HL-60 (cell line): ENCODE data around the gene MAN2B2.

Experiments
- DNase-seq, 2 experiments: peaks; one replicate each; pipeline ENCODE4 v3.0.0-alpha.2; 2010 to 2020; ENCODE audit warnings: low read depth in 1 of 2, low spot score in 1 of 2
- H3K27ac ChIP-seq: fragments of 250-450 bp; sonication (Bioruptor Pico); replicated peaks from 2 replicates; pipeline ENCODE4 v1.5.1; 2020; ENCODE audit warnings: mild to moderate bottlenecking, moderate library complexity
- H3K27me3 ChIP-seq: fragments of 250-450 bp; sonication (Bioruptor Pico); 2 replicates; pipeline ENCODE4 v1.5.1; 2021; ENCODE audit warnings: mild to moderate bottlenecking, moderate library complexity; ENCODE audit not compliant: insufficient read depth, poor library complexity, severe bottlenecking
- H3K4me3 ChIP-seq: replicated peaks from 2 replicates; pipeline ENCODE4 v1.5.1; 2011; ENCODE audit warnings: mild to moderate bottlenecking, control low read depth, low read length; ENCODE audit not compliant: insufficient read depth
- CTCF ChIP-seq: IDR thresholded peaks from one replicate; pipeline ENCODE4 v1.5.1; 2011; ENCODE audit warnings: low read length, control low read depth, inconsistent platforms; ENCODE audit not compliant: insufficient read depth
- GABPA ChIP-seq: IDR thresholded peaks from 2 replicates; pipeline ENCODE4 v1.6.1; 2012; ENCODE audit warnings: low read depth
- POLR2AphosphoS5 ChIP-seq: IDR thresholded peaks from 2 replicates; pipeline ENCODE4 v1.6.1; 2012; ENCODE audit warnings: low read depth
- SPI1 ChIP-seq: IDR thresholded peaks from 2 replicates; pipeline ENCODE4 v1.6.1; 2012; ENCODE audit warnings: low read depth, mild to moderate bottlenecking, borderline replicate concordance
- TF ChIP-seq, protein P1 (sequence below): IDR thresholded peaks from 2 replicates; pipeline ENCODE4 v1.6.1; 2012; ENCODE audit warnings: low read depth; ENCODE audit not compliant: insufficient replicate concordance

MAN2B2 gene

DNA sequence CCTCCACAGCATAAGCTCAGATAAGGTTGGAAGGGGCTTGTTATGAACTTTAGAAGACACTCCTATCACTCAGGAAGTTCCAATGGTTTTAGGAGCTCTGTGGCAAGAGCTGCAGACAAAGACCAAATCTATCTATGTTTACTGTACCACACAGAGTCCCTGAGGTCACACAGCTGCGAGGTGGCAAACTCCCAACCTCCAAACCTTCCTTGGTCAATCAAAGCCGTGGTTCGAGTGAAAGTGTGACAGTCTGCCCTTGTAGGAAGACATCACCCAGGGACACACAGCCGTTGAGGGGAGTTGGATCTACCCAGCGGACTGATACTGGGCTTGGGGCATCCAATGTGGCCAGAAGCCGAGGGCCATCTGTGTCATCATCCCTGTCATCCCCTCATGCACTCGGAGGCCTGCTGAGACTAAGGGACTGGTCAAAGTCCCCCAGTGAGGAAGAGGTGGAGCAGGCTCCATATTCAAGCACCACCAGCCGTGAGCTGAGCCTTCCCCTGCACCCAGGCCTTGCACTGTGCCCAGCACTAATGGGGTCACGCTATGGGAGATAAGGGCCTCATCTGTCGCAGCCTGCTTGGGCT, 26.8 kb downstream of the MAN2B2 start:
- no peak overlapping the region for H3K4me3 ChIP-seq
- no peaks in the 10 kb centered on the region for H3K27me3 ChIP-seq
- no peak for DNase-seq
- TF ChIP-seq SPI1 (no peak), CTCF (no peak), GABPA (no peak), POLR2AphosphoS5 (no peak)
- TF ChIP-seq, protein P1, sequence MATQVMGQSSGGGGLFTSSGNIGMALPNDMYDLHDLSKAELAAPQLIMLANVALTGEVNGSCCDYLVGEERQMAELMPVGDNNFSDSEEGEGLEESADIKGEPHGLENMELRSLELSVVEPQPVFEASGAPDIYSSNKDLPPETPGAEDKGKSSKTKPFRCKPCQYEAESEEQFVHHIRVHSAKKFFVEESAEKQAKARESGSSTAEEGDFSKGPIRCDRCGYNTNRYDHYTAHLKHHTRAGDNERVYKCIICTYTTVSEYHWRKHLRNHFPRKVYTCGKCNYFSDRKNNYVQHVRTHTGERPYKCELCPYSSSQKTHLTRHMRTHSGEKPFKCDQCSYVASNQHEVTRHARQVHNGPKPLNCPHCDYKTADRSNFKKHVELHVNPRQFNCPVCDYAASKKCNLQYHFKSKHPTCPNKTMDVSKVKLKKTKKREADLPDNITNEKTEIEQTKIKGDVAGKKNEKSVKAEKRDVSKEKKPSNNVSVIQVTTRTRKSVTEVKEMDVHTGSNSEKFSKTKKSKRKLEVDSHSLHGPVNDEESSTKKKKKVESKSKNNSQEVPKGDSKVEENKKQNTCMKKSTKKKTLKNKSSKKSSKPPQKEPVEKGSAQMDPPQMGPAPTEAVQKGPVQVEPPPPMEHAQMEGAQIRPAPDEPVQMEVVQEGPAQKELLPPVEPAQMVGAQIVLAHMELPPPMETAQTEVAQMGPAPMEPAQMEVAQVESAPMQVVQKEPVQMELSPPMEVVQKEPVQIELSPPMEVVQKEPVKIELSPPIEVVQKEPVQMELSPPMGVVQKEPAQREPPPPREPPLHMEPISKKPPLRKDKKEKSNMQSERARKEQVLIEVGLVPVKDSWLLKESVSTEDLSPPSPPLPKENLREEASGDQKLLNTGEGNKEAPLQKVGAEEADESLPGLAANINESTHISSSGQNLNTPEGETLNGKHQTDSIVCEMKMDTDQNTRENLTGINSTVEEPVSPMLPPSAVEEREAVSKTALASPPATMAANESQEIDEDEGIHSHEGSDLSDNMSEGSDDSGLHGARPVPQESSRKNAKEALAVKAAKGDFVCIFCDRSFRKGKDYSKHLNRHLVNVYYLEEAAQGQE, result no peak
- no peak overlapping the region for H3K27ac ChIP-seq

DNA sequence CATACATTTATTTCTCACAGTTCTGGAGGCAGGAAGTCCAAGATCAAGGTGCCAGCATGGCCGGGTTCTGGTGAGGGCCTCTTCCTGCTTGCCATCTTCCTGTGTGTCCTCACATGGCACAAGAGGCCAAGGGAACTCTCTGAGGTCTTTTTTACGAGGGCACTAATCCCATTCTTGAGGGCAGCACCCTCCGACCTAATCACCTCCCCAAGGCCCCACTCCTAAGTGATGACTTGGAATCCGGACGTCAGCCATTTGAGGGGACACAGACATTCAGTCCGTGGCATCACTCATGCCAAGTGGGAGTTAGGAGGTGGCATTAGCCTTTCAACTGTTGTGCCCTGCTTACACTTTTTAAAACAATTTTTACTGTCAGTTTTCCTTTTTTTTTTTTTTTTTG, 27.3 kb downstream of the MAN2B2 start:
- H3K4me3 ChIP-seq, result no peak overlapping the region
- no peaks in the 10 kb centered on the region for H3K27me3 ChIP-seq
- TF ChIP-seq, protein P1, result no peak
- no peak for TF ChIP-seq POLR2AphosphoS5
- TF ChIP-seq GABPA, result no peak
- TF ChIP-seq CTCF, result no peak
- no peak for TF ChIP-seq SPI1
- no peak overlapping the region for H3K27ac ChIP-seq
- DNase-seq, result no peak

DNA sequence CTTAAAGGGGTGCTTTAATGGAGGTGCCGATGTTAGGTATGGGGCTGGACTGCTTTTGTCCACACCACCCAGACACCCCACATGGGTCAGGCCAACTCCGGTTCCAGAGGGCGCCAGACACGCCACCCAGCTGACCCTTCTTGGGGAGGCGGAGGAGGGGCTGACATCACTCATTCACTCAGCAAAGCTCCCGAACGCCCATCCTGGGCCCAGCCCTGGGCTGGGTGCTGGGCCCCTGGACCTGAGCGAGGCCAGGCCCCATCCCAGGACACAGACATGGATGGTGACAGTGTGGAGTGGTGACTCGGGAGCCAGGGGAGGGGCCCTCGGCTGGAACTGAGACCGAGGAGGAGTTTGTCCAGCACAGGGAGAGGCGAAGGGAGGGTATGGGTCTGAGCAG, 28.1 kb downstream of the MAN2B2 start:
- no peak overlapping the region for H3K4me3 ChIP-seq
- TF ChIP-seq, protein P1, result no peak
- TF ChIP-seq CTCF (no peak), GABPA (no peak), POLR2AphosphoS5 (no peak), SPI1 (no peak)
- H3K27ac ChIP-seq, result no peak overlapping the region
- H3K27me3 ChIP-seq, result no peaks in the 10 kb centered on the region
- no peak for DNase-seq
